Breast epithelium (tissue), 3 donors: Measurements from ENCODE around the gene IFNA14.
"Not testable (repeated sequence)": the region's sequence is repeated elsewhere in the genome, so short reads cannot be mapped to it uniquely, and the experiment has no call there.

Source experiments
- POLR2AphosphoS5 ChIP-seq, 3 donors: sonication (generic); formaldehyde crosslinking; IDR thresholded peaks; one replicate each; pipeline ENCODE4 v1.6.1; 2017; ENCODE audit warnings: antibody characterized with exemption in 3 of 3
- TF ChIP-seq, protein P1 (sequence below), 3 donors: fragments of 450-650 bp; IDR thresholded peaks; one replicate each; pipeline ENCODE4 v1.5.1; 2016 to 2017; ENCODE audit warnings: antibody characterized with exemption in 3 of 3, mild to moderate bottlenecking in 3 of 3, moderate library complexity in 3 of 3

DNA sequence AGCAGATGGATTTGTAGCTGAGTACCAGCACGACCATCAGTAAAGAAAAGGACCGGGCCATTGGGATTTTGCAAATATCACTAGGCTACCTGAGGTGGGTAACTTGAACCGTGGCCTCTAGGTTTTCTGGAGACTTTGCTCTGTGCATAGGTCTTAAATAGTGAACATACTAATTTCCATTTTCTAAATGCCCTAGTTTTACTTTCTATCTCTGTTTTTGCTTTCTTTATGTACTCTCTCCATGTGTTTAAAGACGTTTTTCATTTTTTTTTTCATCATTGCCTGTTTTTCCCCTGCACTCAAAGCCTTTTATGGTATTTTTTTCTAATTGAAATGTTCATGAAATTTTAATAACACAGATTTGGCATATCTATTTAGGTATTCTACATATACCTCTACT lies 37.7 kb downstream of the IFNA14 start, which contains the start of gene IFNA7:
- TF ChIP-seq, protein P1, sequence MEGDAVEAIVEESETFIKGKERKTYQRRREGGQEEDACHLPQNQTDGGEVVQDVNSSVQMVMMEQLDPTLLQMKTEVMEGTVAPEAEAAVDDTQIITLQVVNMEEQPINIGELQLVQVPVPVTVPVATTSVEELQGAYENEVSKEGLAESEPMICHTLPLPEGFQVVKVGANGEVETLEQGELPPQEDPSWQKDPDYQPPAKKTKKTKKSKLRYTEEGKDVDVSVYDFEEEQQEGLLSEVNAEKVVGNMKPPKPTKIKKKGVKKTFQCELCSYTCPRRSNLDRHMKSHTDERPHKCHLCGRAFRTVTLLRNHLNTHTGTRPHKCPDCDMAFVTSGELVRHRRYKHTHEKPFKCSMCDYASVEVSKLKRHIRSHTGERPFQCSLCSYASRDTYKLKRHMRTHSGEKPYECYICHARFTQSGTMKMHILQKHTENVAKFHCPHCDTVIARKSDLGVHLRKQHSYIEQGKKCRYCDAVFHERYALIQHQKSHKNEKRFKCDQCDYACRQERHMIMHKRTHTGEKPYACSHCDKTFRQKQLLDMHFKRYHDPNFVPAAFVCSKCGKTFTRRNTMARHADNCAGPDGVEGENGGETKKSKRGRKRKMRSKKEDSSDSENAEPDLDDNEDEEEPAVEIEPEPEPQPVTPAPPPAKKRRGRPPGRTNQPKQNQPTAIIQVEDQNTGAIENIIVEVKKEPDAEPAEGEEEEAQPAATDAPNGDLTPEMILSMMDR (IDR thresholded peaks at IDR 0.05), result not testable (repeated sequence)
- TF ChIP-seq POLR2AphosphoS5 (IDR thresholded peaks at IDR 0.05), result not testable (repeated sequence)
